CD14-positive monocyte (primary cell): ENCODE data around the gene TMEM88. TPM values are rescaled to one million over a fixed set of nuclear protein-coding genes. Genes with fewer than 3 reads are reported as not detected.

Experiments
- DNase-seq, 3 donors: peaks; one replicate each; pipeline ENCODE4 v3.0.0-alpha.2; 2011 to 2022
- H2AFZ ChIP-seq: 2 replicates; pipeline ENCODE4 v1.6.0; 2012; ENCODE audit warnings: mild to moderate bottlenecking, low read depth, low read length, inconsistent platforms; ENCODE audit not compliant: insufficient read depth, poor library complexity, severe bottlenecking
- H3K27ac ChIP-seq, 2 donors: 1 replicate in 1 of 2; 2 replicates in 1 of 2; pipeline ENCODE4 v1.5.1; 2012 to 2013; ENCODE audit warnings: low read length in 2 of 2, control low read depth in 1 of 2, inconsistent platforms in 1 of 2, low read depth in 1 of 2, mild to moderate bottlenecking in 1 of 2
- H3K27me3 ChIP-seq, 2 donors: one replicate each; pipeline versions ENCODE4 v1.6.0 to v1.6.1; 2011 to 2013; ENCODE audit warnings: low read length in 2 of 2; ENCODE audit not compliant: control insufficient read depth in 2 of 2, insufficient read depth in 2 of 2
- H3K36me3 ChIP-seq, 2 donors: replicated peaks in 1 of 2; 1 replicate in 1 of 2; 2 replicates in 1 of 2; pipeline versions ENCODE4 v1.5.1 to v1.6.1; 2012 to 2013; ENCODE audit warnings: low read length in 2 of 2, control low read depth in 1 of 2, inconsistent platforms in 1 of 2, mild to moderate bottlenecking in 1 of 2; ENCODE audit not compliant: insufficient read depth in 2 of 2, control insufficient read depth in 1 of 2
- H3K4me1 ChIP-seq, 2 donors: 1 replicate in 1 of 2; 2 replicates in 1 of 2; pipeline versions ENCODE4 v1.5.1 to v1.6.1; 2012 to 2013; ENCODE audit warnings: low read length in 2 of 2, control low read depth in 1 of 2, inconsistent platforms in 1 of 2, mild to moderate bottlenecking in 1 of 2, moderate library complexity in 1 of 2; ENCODE audit not compliant: insufficient read depth in 2 of 2, control insufficient read depth in 1 of 2
- H3K4me2 ChIP-seq: replicated peaks from 2 replicates; pipeline ENCODE3; 2012; ENCODE audit warnings: low read length, moderate library complexity, mild to moderate bottlenecking; ENCODE audit not compliant: poor library complexity, severe bottlenecking; ENCODE audit errors: extremely low read depth
- H3K4me3 ChIP-seq, 3 experiments: fragments of 200-600 bp in 1 of 3; sonication (generic) in 1 of 3; replicated peaks in 1 of 3; 1 replicate in 2 of 3; 2 replicates in 1 of 3; pipeline ENCODE4 v1.5.1; 2011 to 2013; ENCODE audit warnings: low read length in 3 of 3, mild to moderate bottlenecking in 3 of 3, control low read depth in 2 of 3, low read depth in 2 of 3, inconsistent platforms in 1 of 3, moderate library complexity in 1 of 3
- H3K79me2 ChIP-seq: 2 replicates; pipeline ENCODE4 v1.6.0; 2012; ENCODE audit warnings: mild to moderate bottlenecking, control low read depth, inconsistent platforms, low read length, moderate library complexity; ENCODE audit not compliant: insufficient read depth
- H3K9ac ChIP-seq: 2 replicates; pipeline ENCODE4 v1.6.0; 2017; ENCODE audit warnings: low read length, mild to moderate bottlenecking; ENCODE audit not compliant: insufficient read depth, poor library complexity, severe bottlenecking
- H3K9me3 ChIP-seq, 2 donors: replicated peaks in 1 of 2; 1 replicate in 1 of 2; 2 replicates in 1 of 2; pipeline versions ENCODE4 v1.5.1 to v1.6.1; 2012 to 2013; ENCODE audit warnings: low read length in 2 of 2, control low read depth in 1 of 2; ENCODE audit not compliant: control insufficient read depth in 1 of 2, insufficient read depth in 1 of 2
- H4K20me1 ChIP-seq: 2 replicates; pipeline ENCODE4 v1.6.0; 2012; ENCODE audit warnings: mild to moderate bottlenecking, low read length, control low read depth, moderate library complexity; ENCODE audit not compliant: insufficient read depth
- H3K27ac Mint-ChIP-seq, 7 donors: one replicate each; pipeline ENCODE4 v1.8.0; 2020; ENCODE audit warnings: mild to moderate bottlenecking in 7 of 7, mixed read lengths in 7 of 7, moderate library complexity in 6 of 7, inconsistent platforms in 2 of 7
- H3K27me3 Mint-ChIP-seq, 3 donors: one replicate each; pipeline ENCODE4 v1.8.0; 2021 to 2022; ENCODE audit warnings: low read depth in 3 of 3, mild to moderate bottlenecking in 3 of 3, mixed read lengths in 3 of 3, moderate library complexity in 3 of 3, inconsistent platforms in 1 of 3
- H3K36me3 Mint-ChIP-seq, 2 donors: one replicate each; pipeline ENCODE4 v1.8.0; 2020; ENCODE audit warnings: mixed read lengths in 2 of 2, inconsistent platforms in 1 of 2, mild to moderate bottlenecking in 1 of 2
- H3K4me1 Mint-ChIP-seq: one replicate; pipeline ENCODE4 v1.8.0; 2020; ENCODE audit warnings: mild to moderate bottlenecking, mixed read lengths
- H3K4me3 Mint-ChIP-seq, 2 donors: one replicate each; pipeline ENCODE4 v1.8.0; 2020; ENCODE audit warnings: mild to moderate bottlenecking in 2 of 2, mixed read lengths in 2 of 2, moderate library complexity in 1 of 2
- H3K9me3 Mint-ChIP-seq, 7 donors: one replicate each; pipeline ENCODE4 v1.8.0; 2020 to 2022; ENCODE audit warnings: mixed read lengths in 7 of 7, mild to moderate bottlenecking in 6 of 7, moderate library complexity in 6 of 7, inconsistent platforms in 2 of 7
- whole genome bisulfite sequencing: methylation state at CpG from one replicate; pipeline ENCODE4 v1.1.5; 2013; ENCODE audit warnings: missing lambda C conversion rate; ENCODE audit not compliant: insufficient coverage; 5-methylcytosine and 5-hydroxymethylcytosine counted together
- intact Hi-C, 2 donors: fragments of 100-400 bp; cut with micrococcal nuclease; formaldehyde crosslinking; loops; one replicate each; pipeline versions ENCODE4 v1.15.0 to v1.15.1; 2023
- polyA plus RNA-seq, 3 donors: library from polyadenylated mRNA; depleted of rRNA in 1 of 3; unstranded in 2 of 3; stranded (reverse) in 1 of 3; fragments of 300-500 nt in 2 of 3; fragments of >200 nt in 1 of 3; fragmentation: Illumina TruSeq in 2 of 3; gene quantifications; 1 replicate in 2 of 3; 2 replicates in 1 of 3; pipeline ENCODE4 v1.2.3, GENCODE V29; 2012 to 2021
- TF ChIP-seq, protein P1 (sequence below): fragments of 200-600 bp; IDR thresholded peaks from one replicate; pipeline ENCODE4 v1.8.0; 2022; ENCODE audit warnings: antibody characterized with exemption, mild to moderate bottlenecking

The TMEM88 gene
- polyA plus RNA-seq, 3 donors, result 10.2 TPM; not detected in 2

DNA sequence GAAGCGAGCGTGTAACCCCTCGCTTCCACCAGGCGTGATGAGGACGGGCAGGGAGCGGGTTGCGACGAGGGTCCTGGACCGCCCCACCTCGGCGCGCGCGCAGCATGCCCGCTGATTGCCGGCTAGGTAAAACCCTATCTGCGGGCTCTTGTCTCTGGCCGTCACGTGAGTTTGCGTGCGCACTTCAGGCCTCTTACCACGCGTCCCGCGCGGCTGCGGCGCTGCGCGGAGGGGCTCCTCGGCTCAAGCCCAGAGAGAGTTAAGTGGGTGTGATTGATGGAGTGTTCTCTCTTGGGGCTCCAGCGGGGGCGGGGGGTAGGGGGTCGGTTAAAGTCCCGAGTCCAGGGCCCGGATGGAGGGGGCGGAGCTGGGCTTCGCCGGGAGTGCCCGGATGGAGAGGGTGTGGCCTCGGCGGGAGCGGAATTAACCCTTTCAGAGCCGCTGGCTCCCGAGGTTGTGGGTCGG lies 12.9 kb upstream of the TMEM88 start:
- Histone ChIP-seq H2AFZ (no peak overlapping the region), H3K4me1 (peaks cover 54 to 55% of the 10 kb centered on the region in 2 donors)
- WGBS, result 0% methylated on average over 44 of the region's 46 CpGs

More for the DNA sequence above, 12.9 kb upstream of the TMEM88 start:
- H3K27me3 Mint-ChIP-seq, result peaks cover 0 to 14% (median 6%) of the 10 kb centered on the region in 3 donors
- intact Hi-C loops, result loop anchor here (2.0 to 5.0 kb wide), 6 partner anchors 15 to 360 kb away; partner anchors contain the start of genes CD68 (in 2 of the 2), NAA38 (in 2 of the 2), CNTROB (in 1 of the 2) and POLR2A (in 1 of the 2)
- H3K4me3 Mint-ChIP-seq, result peak overlapping the region; percentile 98 to 99
- H3K36me3 Mint-ChIP-seq, result peaks cover 32 to 47% of the 10 kb centered on the region in 2 donors
- Histone ChIP-seq H3K36me3 (peaks cover 17 to 21% of the 10 kb centered on the region in 2 donors), H3K4me3 (peak overlapping the region; percentile 79 to 92 (median 81)), H3K79me2 (peaks cover 77% of the 10 kb centered on the region), H3K9ac (peak overlapping the region; percentile 100), H3K27me3 (no peaks in the 10 kb centered on the region), H3K27ac (peak overlapping the region; percentile 98 to 100), H3K4me2 (peak overlapping the region; percentile 78), H4K20me1 (peaks cover 33% of the 10 kb centered on the region), H3K9me3 (no peaks in the 10 kb centered on the region)
- peaks cover 0 to 5% (median 0%) of the 10 kb centered on the region in 7 donors for H3K9me3 Mint-ChIP-seq
- TF ChIP-seq, protein P1, sequence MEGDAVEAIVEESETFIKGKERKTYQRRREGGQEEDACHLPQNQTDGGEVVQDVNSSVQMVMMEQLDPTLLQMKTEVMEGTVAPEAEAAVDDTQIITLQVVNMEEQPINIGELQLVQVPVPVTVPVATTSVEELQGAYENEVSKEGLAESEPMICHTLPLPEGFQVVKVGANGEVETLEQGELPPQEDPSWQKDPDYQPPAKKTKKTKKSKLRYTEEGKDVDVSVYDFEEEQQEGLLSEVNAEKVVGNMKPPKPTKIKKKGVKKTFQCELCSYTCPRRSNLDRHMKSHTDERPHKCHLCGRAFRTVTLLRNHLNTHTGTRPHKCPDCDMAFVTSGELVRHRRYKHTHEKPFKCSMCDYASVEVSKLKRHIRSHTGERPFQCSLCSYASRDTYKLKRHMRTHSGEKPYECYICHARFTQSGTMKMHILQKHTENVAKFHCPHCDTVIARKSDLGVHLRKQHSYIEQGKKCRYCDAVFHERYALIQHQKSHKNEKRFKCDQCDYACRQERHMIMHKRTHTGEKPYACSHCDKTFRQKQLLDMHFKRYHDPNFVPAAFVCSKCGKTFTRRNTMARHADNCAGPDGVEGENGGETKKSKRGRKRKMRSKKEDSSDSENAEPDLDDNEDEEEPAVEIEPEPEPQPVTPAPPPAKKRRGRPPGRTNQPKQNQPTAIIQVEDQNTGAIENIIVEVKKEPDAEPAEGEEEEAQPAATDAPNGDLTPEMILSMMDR, result no peak
- peaks cover 48% of the 10 kb centered on the region for H3K4me1 Mint-ChIP-seq
- peak in 2 of 3 donors; percentile 72 to 83 for DNase-seq
- peak overlapping the region; percentile 97 to 100 (median 100) for H3K27ac Mint-ChIP-seq
